IgD-negative memory B cell (primary cell): ENCODE data around the gene CNST. TPM values are rescaled to one million over a fixed set of nuclear protein-coding genes. Genes with fewer than 3 reads are reported as not detected.
"Not testable (repeated sequence)": the region's sequence is repeated elsewhere in the genome, so short reads cannot be mapped to it uniquely, and the experiment has no call there.

Experiments
- H3K27ac Mint-ChIP-seq, 3 donors: one replicate each; pipeline ENCODE4 v1.8.0; 2020 to 2022; ENCODE audit warnings: mild to moderate bottlenecking in 3 of 3, mixed read lengths in 3 of 3, moderate library complexity in 1 of 3
- H3K27me3 Mint-ChIP-seq: one replicate; pipeline ENCODE4 v1.8.0; 2021; ENCODE audit warnings: mixed read lengths
- H3K36me3 Mint-ChIP-seq: one replicate; pipeline ENCODE4 v1.8.0; 2020; ENCODE audit warnings: mild to moderate bottlenecking, mixed read lengths
- H3K4me1 Mint-ChIP-seq, 3 donors: one replicate each; pipeline ENCODE4 v1.8.0; 2020 to 2022; ENCODE audit warnings: mixed read lengths in 3 of 3, mild to moderate bottlenecking in 1 of 3
- H3K4me3 Mint-ChIP-seq, 4 donors: one replicate each; pipeline ENCODE4 v1.8.0; 2020 to 2022; ENCODE audit warnings: mild to moderate bottlenecking in 4 of 4, mixed read lengths in 4 of 4, moderate library complexity in 3 of 4
- H3K9me3 Mint-ChIP-seq, 3 donors: one replicate each; pipeline ENCODE4 v1.8.0; 2020 to 2021; ENCODE audit warnings: mixed read lengths in 3 of 3, mild to moderate bottlenecking in 1 of 3
- polyA plus RNA-seq: library from polyadenylated mRNA; unstranded; fragments of 300-500 nt; fragmentation: Illumina TruSeq; gene quantifications from one replicate; pipeline ENCODE4 v1.2.3, GENCODE V29; 2021

Gene CNST
- polyA plus RNA-seq, 1 donor from 2014 or later = 51.6 TPM

DNA sequence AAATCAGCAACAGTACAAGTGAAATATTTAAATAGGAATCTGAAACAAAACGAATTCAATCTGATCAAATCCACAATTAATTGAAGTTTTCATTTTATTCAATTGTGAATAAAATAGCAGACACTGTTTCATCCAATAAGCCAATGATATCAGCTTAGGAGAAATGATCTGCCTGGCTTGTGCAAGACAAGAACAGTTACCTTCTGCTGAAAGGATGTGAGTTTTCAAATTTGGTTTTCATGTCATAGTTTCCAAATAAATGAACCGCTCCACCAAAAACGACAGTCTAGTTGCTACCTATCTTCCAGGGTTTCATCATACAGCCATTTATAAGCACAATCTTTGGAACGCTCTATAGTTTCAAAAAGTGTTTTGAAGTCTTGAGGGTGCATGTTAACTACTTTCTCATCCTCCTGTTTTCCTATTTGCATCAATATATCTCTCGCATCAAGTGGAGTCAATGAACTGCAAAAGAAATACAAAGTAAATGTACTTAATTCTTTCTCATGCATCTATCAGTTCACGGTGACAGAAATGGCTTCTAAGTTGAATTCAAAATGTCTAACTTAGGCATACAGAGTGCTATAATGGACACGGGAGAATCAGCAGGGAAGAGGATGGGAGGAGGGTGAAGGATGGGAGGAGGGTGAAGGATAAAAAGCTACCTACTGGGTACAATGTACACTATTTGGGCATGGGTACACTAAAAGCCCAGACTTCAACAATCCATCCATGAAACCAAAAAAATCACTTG lies 25.3 kb upstream of the CNST start:
- no peak overlapping the region for H3K4me3 Mint-ChIP-seq
- no peaks in the 10 kb centered on the region for H3K4me1 Mint-ChIP-seq
- no peaks in the 10 kb centered on the region for H3K9me3 Mint-ChIP-seq
- no peaks in the 10 kb centered on the region for H3K27me3 Mint-ChIP-seq
- peaks cover 12% of the 10 kb centered on the region for H3K36me3 Mint-ChIP-seq
- no peak overlapping the region for H3K27ac Mint-ChIP-seq

DNA sequence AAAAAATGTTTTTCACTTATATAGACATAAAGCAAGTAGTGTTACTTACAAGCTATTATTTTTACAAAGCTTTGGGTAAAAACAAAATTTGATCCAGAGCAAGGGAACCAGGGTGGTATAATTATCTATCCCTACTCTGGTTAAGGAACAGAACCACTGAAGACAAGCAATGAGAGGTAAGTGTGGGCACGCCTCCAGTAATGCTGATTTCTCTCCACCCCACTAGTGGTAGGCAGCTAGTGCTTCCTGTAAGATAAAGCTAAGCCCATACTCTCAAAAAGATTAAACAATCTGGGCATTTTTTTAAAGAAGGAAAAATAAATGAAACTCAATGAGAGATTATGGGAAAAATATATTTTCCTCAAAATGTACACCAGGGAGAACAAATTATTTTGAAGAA lies 22.3 kb upstream of the CNST start:
- H3K4me3 Mint-ChIP-seq = no peak overlapping the region
- peaks cover 7% of the 10 kb centered on the region for H3K36me3 Mint-ChIP-seq
- H3K9me3 Mint-ChIP-seq = no peaks in the 10 kb centered on the region
- H3K27me3 Mint-ChIP-seq = no peaks in the 10 kb centered on the region
- no peaks in the 10 kb centered on the region for H3K4me1 Mint-ChIP-seq
- no peak overlapping the region for H3K27ac Mint-ChIP-seq

DNA sequence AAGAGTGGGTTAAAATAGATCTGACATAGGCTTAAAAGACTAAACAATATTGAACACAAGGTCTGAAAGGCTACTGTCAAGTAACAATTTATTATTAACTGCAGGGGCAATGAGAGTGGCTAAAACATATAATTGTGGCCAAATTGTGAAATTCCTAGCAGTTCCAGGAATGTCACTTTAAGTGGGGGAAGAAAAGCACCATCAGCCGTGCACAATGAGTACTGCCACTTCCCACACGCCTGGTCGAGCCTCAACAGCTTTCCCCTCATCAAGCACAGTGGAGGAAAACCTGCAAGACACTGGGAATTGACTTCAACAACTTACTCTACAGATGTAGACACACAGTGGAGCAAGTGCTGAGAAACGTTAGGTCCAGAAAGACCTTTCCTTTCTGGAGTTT lies 16.6 kb upstream of the CNST start:
- H3K9me3 Mint-ChIP-seq = no peaks in the 10 kb centered on the region
- peaks cover 7% of the 10 kb centered on the region for H3K36me3 Mint-ChIP-seq
- no peak overlapping the region for H3K4me3 Mint-ChIP-seq
- no peaks in the 10 kb centered on the region for H3K27me3 Mint-ChIP-seq
- H3K4me1 Mint-ChIP-seq = peaks cover 0 to 2% (median 0%) of the 10 kb centered on the region in 3 donors
- H3K27ac Mint-ChIP-seq = peak overlapping the region in 1 of 3 donors; percentile 78

DNA sequence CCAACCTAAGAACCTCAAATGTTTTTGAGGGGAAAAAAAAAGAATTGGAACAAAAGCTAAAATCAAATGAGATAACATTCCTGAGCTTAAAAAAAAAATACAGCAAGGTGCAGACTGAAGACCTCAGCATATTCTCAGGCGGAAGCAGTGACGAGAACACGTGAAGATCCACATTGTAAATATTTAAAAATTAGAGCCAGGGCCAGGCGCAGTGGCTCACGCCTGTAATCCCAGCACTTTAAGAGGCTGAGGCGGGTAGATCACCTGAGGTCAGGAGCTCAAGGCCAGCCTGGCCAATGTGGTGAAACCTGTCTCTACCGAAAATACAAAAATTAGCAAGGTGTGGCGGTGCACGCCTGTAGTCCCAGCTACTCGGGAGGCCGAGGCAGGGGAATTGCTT lies 15.9 kb upstream of the CNST start:
- Mint-ChIP-seq H3K4me1 (peaks cover 0 to 2% (median 0%) of the 10 kb centered on the region in 3 donors), H3K27me3 (no peaks in the 10 kb centered on the region), H3K9me3 (no peaks in the 10 kb centered on the region), H3K4me3 (no peak overlapping the region), H3K36me3 (peaks cover 9% of the 10 kb centered on the region), H3K27ac (peak overlapping the region in 2 of 3 donors; percentile 25 to 52)

DNA sequence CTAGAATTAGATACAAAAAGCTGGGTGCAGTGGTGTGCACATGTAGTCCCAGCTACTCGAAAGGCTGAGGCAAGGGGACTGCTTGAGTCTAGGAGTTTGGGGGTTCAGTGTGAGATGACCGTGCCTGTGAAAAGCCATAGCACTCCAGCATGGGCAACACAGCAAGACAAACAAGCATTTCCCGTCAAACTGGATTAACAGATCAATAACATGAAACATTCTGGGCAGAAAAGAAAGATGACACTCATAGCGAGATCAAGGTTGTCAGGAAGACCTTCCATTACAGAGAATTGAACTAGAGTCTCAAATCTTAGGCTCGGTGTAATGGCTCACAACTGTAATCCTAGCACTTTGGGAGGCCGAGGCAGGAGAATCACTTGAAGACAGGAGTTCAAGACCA lies 14.1 kb upstream of the CNST start:
- H3K4me1 Mint-ChIP-seq = peaks cover 0 to 2% (median 0%) of the 10 kb centered on the region in 3 donors
- H3K27ac Mint-ChIP-seq = peak overlapping the region in 1 of 3 donors; percentile 16
- H3K27me3 Mint-ChIP-seq = no peaks in the 10 kb centered on the region
- peaks cover 0 to 2% (median 0%) of the 10 kb centered on the region in 3 donors for H3K9me3 Mint-ChIP-seq
- peaks cover 11% of the 10 kb centered on the region for H3K36me3 Mint-ChIP-seq
- no peak overlapping the region for H3K4me3 Mint-ChIP-seq

DNA sequence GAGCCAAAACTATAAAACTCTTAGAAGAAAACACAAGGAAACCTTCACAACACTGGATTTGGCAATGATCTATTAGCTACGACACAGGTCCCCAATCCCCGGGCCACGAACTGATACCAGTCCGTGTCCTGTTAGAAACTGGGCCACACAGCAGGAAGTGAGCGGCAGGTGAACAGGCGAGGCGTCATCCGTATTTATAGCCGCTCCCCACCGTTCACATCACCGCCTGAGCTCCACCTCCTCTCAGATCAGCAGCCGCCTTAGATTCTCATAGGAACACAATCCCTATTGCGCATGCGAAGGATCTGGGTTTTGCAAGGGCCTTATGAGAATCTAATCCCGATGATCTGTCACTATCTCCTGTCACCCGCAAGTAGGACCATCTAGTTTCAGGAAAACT lies 12.1 kb upstream of the CNST start:
- H3K36me3 Mint-ChIP-seq = peaks cover 11% of the 10 kb centered on the region
- peaks cover 0 to 2% (median 0%) of the 10 kb centered on the region in 3 donors for H3K4me1 Mint-ChIP-seq
- H3K27me3 Mint-ChIP-seq = no peaks in the 10 kb centered on the region
- no peak overlapping the region for H3K27ac Mint-ChIP-seq
- H3K4me3 Mint-ChIP-seq = no peak overlapping the region
- H3K9me3 Mint-ChIP-seq = peaks cover 0 to 2% (median 0%) of the 10 kb centered on the region in 3 donors

DNA sequence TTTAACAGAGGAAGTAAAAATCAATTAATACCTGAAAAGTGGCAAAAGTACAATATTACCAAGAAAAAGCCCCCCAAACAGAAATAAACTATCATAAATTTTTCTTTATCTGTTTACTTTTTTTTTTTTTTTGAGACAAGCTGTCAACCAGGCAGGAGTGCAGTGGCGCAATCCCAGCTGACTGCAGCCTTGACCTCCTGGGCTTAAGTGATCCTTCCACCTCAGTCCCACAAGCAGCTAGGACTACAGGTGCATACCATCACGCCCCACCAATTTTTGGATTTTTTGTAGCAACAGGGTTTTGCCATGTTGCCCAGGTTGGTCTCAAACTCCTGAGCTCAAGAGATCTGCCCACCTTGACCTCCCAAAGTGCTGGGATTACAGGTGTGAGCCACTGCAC lies 8.2 kb upstream of the CNST start:
- peaks cover 9% of the 10 kb centered on the region for H3K36me3 Mint-ChIP-seq
- H3K9me3 Mint-ChIP-seq = peaks cover 0 to 2% (median 0%) of the 10 kb centered on the region in 3 donors
- H3K27ac Mint-ChIP-seq = no peak overlapping the region
- peaks cover 0 to 9% (median 2%) of the 10 kb centered on the region in 3 donors for H3K4me1 Mint-ChIP-seq
- no peaks in the 10 kb centered on the region for H3K27me3 Mint-ChIP-seq
- no peak overlapping the region for H3K4me3 Mint-ChIP-seq

DNA sequence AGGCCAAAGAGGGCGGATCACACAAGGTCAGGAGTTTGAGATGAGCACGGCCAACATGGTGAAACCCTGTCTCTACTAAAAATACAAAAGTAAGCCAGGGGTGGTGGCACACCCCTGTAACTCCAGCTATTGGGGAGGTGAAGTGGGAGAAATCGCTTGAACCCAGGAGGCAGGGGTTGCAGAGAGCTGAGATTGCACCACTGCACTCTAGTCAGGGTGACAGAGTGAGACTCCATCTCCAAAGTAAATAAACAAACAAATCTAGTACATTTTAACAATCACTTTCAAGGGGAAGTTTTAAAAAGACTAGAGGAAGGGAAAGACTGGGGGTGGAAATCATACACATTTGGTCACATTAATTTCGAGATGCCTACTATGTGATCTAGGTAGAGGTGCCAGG lies 6.9 kb upstream of the CNST start:
- Mint-ChIP-seq H3K9me3 (peaks cover 0 to 2% (median 0%) of the 10 kb centered on the region in 3 donors), H3K4me1 (peaks cover 0 to 14% (median 6%) of the 10 kb centered on the region in 3 donors), H3K27ac (no peak overlapping the region), H3K27me3 (no peaks in the 10 kb centered on the region), H3K36me3 (peaks cover 7% of the 10 kb centered on the region), H3K4me3 (peak overlapping the region in 1 of 4 donors; percentile 9)

DNA sequence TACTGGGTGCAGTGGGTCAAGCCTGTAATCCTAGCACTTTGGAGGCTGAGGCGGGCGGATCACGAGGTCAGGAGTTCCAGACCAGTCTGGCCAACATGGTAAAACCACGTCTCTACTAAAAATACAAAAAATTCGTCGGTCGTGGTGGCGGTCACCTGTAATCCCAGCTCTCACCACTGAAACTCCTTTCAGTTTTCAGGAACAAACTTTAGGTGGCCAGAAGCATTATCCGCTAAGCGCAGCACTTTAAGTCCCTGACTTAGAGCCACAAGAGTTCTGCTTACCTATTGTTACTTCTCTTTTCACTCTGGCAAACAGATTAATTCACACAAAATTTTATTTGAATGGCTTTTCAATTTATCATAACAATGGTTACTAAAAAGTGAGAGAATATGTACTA lies 5.4 kb upstream of the CNST start:
- not testable (repeated sequence) for H3K9me3 Mint-ChIP-seq, H3K36me3 Mint-ChIP-seq, H3K27ac Mint-ChIP-seq, H3K4me3 Mint-ChIP-seq, H3K27me3 Mint-ChIP-seq
- H3K4me1 Mint-ChIP-seq = peaks cover 7 to 22% (median 14%) of the 10 kb centered on the region in 3 donors

DNA sequence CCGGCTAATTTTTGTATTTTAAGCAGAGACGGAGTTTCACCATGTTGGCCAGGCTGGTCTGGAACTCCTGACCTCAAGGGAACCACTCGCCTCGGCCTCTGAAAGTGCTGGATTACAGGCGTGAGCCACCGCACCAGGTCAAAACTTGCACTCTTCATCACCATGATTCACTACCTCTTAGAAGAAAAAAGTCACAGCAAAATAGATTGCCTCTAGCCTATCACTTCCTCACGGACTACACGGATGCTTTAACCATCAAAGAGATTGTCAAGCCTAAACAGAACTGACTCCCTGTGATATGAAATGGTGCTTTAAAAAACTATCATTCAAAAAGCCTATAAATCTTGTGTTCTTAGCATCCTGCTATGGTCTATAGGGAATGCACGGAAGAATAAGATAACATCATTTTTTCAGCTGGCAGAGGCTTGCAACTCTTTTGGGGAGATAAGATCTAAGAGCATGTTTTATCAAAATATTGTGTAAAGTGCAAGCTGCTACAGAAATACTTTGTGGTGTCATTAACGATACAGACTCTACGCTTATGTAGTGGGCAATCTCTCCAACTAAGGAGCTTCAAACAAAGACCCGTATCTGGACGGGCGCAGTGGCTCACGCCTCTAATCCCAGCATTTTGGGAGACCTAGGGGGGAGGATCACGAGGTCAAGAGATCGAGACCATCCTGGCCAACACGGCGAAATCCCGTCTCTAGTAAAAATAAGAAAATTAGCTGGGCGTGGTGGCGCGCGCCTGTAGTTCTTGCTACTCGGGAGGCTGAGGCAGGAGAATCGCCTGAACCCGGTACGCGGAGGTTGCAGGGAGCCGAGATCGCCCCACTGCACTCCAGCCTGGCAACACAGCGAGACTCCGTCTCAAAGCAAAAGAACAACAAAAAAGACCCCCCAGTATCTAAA lies 1.2 kb upstream of the CNST start:
- Mint-ChIP-seq H3K36me3 (no peaks in the 10 kb centered on the region), H3K27me3 (no peaks in the 10 kb centered on the region), H3K4me1 (peaks cover 27 to 36% (median 35%) of the 10 kb centered on the region in 3 donors), H3K4me3 (peak overlapping the region; percentile 95 to 100 (median 98)), H3K9me3 (no peaks in the 10 kb centered on the region), H3K27ac (peak overlapping the region in 2 of 3 donors; percentile 91 to 95)

DNA sequence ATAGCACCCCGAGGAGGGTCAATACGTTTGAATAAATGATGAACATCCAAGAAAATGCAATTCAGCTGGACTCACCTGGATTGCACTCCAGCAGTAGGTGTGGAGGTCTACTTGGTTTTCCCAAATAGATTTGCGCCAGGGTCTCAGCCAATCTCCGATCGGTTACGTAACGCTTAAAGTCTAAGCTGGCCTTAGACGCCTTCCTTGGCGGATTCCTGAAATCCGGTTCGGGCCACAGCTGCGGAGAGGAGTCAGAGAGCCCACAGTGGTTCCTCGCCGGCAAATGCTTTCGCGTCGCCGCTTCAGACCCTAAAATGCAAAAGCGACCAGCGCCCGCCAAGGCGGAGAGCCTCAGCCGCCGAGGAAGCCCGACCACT lies 517 bp upstream of the CNST start:
- Mint-ChIP-seq H3K27ac (peak overlapping the region; percentile 84 to 95 (median 91)), H3K27me3 (no peaks in the 10 kb centered on the region), H3K4me1 (peaks cover 33 to 39% (median 39%) of the 10 kb centered on the region in 3 donors), H3K36me3 (no peaks in the 10 kb centered on the region), H3K4me3 (peak overlapping the region; percentile 95 to 100 (median 98)), H3K9me3 (no peaks in the 10 kb centered on the region)

DNA sequence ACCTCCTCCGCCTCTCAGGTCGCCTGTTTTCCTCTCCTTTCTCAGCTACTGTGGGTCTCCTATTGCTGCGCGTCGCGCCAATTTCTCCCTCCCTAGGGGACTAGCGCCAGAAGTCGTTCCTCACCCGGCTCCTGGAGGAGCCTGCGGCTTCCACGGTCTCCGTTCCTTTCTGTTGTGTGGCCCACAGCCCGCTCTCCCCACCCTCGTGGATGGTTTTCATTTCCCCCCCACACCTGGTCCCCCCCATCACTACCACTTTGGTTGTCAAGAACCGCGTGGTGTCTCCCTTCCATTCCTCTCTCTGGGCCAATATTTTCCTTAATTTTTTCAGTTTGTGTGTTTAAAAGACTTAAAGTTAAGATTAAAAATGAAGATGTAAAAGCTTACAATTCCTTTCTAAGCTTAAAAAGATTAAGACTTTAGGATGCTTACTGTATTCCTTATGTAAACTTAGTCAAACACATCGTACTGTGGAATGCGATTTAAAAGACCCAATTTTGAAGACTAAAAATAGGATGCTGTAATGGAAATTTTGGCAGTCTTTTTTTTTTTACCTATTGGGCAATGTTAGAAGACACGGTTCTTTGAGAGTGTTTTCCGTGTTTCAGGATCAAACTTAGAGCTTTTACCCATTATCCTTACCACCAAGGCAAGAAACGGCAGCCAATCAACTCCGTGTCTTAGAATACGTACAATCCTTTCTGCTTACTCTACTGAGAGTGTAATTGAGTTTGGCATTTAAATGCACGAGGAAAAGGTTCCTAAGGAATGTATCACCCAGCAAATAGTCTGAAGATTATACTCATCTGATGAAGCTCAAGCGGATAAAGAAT lies 773 bp downstream of the CNST start:
- Mint-ChIP-seq H3K36me3 (peaks cover 2% of the 10 kb centered on the region), H3K4me1 (peaks cover 38 to 43% (median 42%) of the 10 kb centered on the region in 3 donors), H3K4me3 (peak overlapping the region; percentile 95 to 100 (median 98)), H3K9me3 (peaks cover 0 to 1% (median 0%) of the 10 kb centered on the region in 3 donors), H3K27me3 (no peaks in the 10 kb centered on the region), H3K27ac (peak overlapping the region; percentile 91 to 96 (median 95))

DNA sequence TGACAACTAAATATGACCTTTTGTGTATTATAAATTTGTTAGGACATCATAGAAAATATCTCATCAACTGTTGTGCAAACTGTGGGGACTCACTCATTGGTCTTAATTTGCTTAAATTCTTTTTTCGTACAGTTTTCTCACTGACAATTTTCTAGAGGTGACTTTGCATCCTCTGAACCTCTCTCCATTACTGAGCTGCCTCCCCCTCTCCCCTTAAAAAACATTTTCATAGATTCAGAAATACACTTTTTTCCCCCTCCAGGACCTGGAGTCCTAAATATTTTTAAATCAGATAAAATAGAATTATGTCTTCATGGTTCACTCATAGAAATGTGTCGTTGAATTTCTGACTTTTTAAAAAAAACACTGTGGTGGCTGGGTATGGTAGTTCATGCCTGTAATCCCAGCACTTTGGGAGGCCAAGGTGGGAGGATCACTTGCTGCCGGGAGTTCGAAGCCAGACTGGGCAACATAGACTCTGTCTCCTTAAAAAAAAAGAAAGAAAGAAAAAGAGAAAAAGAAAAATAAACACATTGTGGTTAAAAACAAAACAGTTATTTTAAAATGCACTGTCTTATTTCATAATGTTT lies 1.5 kb downstream of the CNST start:
- H3K9me3 Mint-ChIP-seq = peaks cover 0 to 1% (median 0%) of the 10 kb centered on the region in 3 donors
- peaks cover 2% of the 10 kb centered on the region for H3K36me3 Mint-ChIP-seq
- no peaks in the 10 kb centered on the region for H3K27me3 Mint-ChIP-seq
- peaks cover 38 to 44% (median 43%) of the 10 kb centered on the region in 3 donors for H3K4me1 Mint-ChIP-seq
- peak overlapping the region; percentile 91 to 96 (median 95) for H3K27ac Mint-ChIP-seq
- peak overlapping the region; percentile 95 to 100 (median 98) for H3K4me3 Mint-ChIP-seq
